ENCODE data around the gene UQCRC1.

The UQCRC1 gene

DNA sequence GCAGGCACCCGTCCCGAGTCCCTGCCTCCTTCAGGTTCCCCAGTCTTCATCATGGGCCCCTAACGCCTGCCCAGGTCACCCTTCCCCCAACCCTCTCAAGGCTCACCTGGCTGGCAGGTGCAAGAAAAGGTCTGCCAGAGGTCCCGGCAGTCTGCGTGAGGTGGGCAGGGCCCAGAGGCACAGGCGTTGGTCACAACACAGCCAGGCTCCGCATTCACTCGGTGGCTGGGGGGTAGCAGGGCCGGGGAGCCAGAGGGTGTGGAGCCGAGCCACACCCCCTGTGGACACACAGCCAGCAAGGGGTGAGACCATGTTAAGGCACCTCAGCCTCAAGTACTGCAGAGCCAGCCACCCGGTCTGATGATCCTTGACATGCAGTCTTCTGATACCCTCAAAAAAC, 42.3 kb upstream of the UQCRC1 start:
- no peak overlapping the region for H3K4me3 ChIP-seq (ENCODE audit: low read length)
- TF ChIP-seq CTCF (conservative IDR thresholded peaks at IDR 0.05; ENCODE audit: low read depth, low read length): no peak
- no peak for DNase-seq (ENCODE audit: low read depth)

DNA sequence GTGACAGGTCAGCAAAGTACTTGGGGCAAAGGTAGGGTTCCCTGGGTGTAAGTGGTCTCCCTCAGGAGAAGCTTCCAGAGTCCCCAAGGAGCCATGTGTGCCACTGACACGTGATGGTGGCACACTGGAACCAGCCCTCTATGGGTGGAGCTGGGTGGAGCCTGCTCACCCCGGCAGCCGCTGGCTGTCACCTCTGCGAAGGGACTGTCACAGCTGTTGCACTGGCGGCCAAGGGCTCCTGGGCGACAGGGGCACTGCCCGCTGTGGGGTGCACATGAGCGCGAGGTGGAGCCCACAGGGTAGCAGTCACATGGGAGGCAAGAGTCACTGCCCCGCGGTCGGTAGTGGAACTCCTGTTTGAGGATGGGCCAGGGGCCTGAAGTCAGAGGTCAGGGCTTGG, 41.3 kb upstream of the UQCRC1 start:
- DNase-seq (ENCODE audit: low read depth): no peak
- no peak for TF ChIP-seq CTCF (conservative IDR thresholded peaks at IDR 0.05; ENCODE audit: low read depth, low read length)
- H3K4me3 ChIP-seq (ENCODE audit: low read length): no peak overlapping the region

GRCh38 chr3:48648188-48648850, 38.9 kb upstream of the UQCRC1 start:
- DNase-seq (ENCODE audit: low read depth): no peak
- TF ChIP-seq CTCF (conservative IDR thresholded peaks at IDR 0.05; ENCODE audit: low read depth, low read length): no peak
- H3K4me3 ChIP-seq (ENCODE audit: low read length): no peak overlapping the region

GRCh38 chr3:48647714-48648113, 38.3 kb upstream of the UQCRC1 start:
- no peak overlapping the region for H3K4me3 ChIP-seq (ENCODE audit: low read length)
- DNase-seq (ENCODE audit: low read depth): no peak
- TF ChIP-seq CTCF (conservative IDR thresholded peaks at IDR 0.05; ENCODE audit: low read depth, low read length): no peak

DNA sequence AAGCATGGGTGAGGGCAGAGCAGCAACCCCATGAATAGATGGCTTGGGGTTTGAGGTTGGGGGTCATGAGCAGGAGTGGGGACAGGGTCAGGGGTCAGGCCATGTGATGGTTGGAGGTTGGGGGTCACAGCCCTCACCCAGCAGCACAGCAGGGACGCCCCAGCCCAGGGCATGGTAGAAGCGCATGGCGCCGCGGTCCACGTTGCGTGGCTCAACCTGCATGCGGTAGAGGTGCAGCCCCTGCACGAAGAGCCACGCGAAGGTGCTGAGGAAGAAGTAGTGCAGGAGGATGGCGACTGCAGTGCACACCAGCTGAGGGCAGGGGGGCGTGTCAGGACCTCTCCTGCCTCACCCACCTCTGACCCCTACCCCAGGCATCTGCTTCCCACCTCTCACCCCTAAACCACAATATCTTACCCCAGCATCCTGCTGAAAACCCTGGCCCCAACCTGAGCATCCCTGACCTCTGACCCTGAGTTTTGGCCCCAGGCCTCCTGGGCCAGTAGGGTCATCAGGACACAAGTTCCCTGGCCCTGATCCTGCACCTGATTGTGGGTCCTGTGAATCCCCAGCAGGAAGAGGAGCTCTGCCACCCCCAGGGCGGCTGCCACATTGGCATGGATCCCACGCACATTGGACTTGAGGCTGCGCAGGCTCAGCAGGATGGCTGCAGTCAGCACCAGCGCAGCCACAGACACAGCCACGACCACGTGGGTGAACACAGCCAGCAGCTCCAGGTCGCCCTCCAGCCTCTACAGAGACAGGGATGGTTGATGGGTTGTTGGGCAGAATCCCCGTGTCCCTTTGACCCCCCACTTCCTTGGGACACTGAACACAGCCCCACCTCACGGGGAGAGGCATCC, 35.7 kb upstream of the UQCRC1 start:
- no peak overlapping the region for H3K4me3 ChIP-seq (ENCODE audit: low read length)
- no peak for TF ChIP-seq CTCF (conservative IDR thresholded peaks at IDR 0.05; ENCODE audit: low read depth, low read length)
- no peak for DNase-seq (ENCODE audit: low read depth)

DNA sequence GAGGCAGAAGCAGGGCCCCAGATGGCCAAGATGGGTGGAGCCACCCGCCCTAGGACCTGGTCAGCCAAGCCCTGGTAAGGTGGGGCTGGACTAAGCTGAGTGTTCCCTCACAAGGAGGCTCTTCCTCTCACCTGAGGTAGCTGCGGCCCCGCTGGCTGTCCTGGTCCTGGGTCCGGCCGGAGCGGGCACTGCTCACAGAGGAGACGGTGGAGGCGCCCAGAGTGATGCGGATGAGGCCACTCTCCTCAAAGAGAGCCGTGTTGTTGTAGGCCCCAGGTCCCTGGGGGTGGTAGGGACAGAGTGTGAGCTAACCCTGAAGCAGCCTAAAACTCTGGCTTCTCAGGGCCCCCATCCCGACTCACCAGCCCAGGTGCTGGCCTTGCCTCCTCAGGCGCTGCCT, 33.2 kb upstream of the UQCRC1 start:
- no peak overlapping the region for H3K4me3 ChIP-seq (ENCODE audit: low read length)
- DNase-seq (ENCODE audit: low read depth): no peak
- TF ChIP-seq CTCF (conservative IDR thresholded peaks at IDR 0.05; ENCODE audit: low read depth, low read length): no peak

GRCh38 chr3:48641396-48641795, 31.9 kb upstream of the UQCRC1 start:
- no peak overlapping the region for H3K4me3 ChIP-seq (ENCODE audit: low read length)
- no peak for TF ChIP-seq CTCF (conservative IDR thresholded peaks at IDR 0.05; ENCODE audit: low read depth, low read length)
- DNase-seq (ENCODE audit: low read depth): no peak

Measured in retinal pigment epithelial cell (primary cell).